ENCODE results near the gene TYSND1.

DNA sequence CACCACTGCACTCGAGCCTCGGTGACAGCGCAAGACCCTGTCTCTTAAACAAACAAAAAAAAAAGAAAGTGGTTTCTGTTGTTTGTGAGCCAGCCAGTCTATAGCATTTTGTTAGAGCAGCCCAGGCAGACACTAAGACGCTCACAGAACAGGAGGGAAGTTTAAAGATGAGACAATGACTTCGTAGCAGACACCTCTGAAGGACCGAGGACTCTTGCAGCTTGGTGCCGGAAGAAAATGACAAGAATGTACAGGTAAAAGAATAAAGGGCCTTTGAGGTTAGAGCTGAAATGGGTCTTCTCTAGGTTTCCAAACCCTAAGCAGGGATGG lies 54.1 kb downstream of the TYSND1 start:
- TF ChIP-seq EZH2phosphoT487 (conservative IDR thresholded peaks at IDR 0.05; ENCODE audit: low read length): no peak
- TF ChIP-seq, protein P1, sequence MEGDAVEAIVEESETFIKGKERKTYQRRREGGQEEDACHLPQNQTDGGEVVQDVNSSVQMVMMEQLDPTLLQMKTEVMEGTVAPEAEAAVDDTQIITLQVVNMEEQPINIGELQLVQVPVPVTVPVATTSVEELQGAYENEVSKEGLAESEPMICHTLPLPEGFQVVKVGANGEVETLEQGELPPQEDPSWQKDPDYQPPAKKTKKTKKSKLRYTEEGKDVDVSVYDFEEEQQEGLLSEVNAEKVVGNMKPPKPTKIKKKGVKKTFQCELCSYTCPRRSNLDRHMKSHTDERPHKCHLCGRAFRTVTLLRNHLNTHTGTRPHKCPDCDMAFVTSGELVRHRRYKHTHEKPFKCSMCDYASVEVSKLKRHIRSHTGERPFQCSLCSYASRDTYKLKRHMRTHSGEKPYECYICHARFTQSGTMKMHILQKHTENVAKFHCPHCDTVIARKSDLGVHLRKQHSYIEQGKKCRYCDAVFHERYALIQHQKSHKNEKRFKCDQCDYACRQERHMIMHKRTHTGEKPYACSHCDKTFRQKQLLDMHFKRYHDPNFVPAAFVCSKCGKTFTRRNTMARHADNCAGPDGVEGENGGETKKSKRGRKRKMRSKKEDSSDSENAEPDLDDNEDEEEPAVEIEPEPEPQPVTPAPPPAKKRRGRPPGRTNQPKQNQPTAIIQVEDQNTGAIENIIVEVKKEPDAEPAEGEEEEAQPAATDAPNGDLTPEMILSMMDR (IDR thresholded peaks at IDR 0.05; ENCODE audit: insufficient read depth, low read length, poor library complexity, severe bottlenecking): no peak

Data from SU-DHL-6 (cell line).